GM19372 (cell line): ENCODE results near the gene SOAT2.

Source experiments
- ATAC-seq: cut with Tn5 transposase; IDR thresholded peaks from one replicate; pipeline ENCODE4 v1.9.1; 2021; ENCODE audit warnings: mild to moderate bottlenecking, low read depth, moderate library complexity; ENCODE audit not compliant: unreplicated experiment

Gene SOAT2, protein sequence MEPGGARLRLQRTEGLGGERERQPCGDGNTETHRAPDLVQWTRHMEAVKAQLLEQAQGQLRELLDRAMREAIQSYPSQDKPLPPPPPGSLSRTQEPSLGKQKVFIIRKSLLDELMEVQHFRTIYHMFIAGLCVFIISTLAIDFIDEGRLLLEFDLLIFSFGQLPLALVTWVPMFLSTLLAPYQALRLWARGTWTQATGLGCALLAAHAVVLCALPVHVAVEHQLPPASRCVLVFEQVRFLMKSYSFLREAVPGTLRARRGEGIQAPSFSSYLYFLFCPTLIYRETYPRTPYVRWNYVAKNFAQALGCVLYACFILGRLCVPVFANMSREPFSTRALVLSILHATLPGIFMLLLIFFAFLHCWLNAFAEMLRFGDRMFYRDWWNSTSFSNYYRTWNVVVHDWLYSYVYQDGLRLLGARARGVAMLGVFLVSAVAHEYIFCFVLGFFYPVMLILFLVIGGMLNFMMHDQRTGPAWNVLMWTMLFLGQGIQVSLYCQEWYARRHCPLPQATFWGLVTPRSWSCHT

GRCh38 chr12:53102883-53103807, at the start of gene SOAT2:
TSS of gene SOAT2 (plus strand) at chr12:53103486. CDS start at chr12:53103578, 92 bp downstream.
- no peak for ATAC-seq

GRCh38 chr12:53054112-53054878, 49.0 kb upstream of the SOAT2 start:
- ATAC-seq: peak; percentile 92

DNA sequence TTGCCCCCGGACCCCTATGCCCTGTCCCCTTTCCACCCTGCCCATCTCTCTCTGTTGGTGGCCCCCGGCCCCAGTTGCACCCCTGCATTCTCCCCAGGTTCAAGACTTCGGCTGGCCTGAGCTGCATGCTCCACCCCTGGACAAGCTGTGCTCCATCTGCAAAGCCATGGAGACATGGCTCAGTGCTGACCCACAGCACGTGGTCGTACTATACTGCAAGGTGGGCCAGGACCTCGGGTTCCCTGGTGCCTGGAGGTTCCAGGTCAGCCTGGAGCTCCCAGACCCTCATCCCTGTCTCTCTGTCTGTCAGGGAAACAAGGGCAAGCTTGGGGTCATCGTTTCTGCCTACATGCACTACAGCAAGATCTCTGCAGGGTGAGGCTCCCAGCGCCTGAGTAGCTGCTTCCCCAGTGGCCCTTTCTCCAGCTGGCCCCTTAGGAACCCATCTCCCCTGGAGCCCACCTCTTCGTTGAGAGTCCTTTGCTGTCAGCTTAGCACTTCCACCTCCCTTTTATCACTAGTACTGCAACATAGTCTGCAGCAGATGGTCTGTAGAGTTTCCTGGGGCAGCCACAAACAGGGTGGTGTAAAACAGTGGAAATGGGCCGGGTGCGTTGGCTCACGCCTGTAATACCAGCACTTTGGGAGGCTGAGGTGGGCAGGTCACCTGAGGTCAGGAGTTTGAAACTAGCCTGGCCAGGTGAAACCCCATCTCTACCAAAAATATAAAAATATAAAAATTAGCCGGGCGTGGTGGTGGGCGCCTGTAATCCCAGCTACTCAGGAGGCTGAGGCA, 47.6 kb upstream of the SOAT2 start:
- ATAC-seq: no peak

DNA sequence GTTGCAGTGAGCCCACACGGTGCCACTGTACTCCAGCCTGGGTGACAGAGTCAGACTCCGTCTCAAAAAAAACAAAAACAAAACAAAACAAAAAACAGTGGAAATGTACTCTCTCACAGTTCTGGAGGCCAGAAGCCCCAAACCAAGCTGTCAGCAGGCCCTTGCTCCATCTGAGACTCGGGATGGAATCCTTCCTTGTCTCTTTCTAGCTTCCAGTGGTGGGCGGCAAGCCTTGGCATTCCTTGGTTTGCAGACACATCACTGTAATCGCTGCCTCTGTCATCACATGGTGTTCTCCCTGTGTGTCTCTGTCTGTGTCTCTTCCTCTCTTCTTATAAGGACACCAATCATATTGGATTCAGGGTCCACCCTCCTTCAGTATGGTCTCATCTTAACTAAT, 47.0 kb upstream of the SOAT2 start:
- no peak for ATAC-seq

- no peak for ATAC-seq
Measured at GRCh38 chr12:53056901-53057300, 46.4 kb upstream of the SOAT2 start.

DNA sequence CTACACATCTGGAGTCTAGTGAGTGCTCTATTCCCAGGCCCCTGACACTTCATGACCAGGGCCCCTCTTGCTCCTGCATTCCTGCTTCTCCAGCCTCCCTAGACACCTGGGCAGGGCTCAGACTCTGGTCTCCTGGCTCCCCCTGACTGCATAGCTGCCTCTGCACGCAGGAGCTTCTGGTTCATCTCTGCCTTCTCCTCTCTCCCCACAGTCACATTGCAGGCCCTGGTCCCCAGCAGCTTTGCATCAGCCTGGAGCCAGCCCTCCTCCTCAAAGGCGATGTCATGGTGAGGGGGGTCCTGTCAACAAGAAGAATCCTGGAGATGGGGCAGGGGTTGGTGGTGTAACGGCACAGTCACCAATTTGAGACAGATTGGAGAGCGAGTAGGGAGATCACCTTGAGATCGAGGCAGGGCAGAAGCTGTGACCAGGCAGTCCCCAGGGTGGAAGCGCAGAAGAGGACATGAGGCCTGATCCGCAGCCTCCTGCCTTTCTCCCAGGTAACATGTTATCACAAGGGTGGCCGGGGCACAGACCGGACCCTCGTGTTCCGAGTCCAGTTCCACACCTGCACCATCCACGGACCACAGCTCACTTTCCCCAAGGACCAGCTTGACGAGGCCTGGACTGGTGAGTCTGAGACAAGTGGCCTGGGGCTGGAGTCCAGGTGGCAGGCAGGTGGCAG, 45.3 kb upstream of the SOAT2 start:
- ATAC-seq: no peak

DNA sequence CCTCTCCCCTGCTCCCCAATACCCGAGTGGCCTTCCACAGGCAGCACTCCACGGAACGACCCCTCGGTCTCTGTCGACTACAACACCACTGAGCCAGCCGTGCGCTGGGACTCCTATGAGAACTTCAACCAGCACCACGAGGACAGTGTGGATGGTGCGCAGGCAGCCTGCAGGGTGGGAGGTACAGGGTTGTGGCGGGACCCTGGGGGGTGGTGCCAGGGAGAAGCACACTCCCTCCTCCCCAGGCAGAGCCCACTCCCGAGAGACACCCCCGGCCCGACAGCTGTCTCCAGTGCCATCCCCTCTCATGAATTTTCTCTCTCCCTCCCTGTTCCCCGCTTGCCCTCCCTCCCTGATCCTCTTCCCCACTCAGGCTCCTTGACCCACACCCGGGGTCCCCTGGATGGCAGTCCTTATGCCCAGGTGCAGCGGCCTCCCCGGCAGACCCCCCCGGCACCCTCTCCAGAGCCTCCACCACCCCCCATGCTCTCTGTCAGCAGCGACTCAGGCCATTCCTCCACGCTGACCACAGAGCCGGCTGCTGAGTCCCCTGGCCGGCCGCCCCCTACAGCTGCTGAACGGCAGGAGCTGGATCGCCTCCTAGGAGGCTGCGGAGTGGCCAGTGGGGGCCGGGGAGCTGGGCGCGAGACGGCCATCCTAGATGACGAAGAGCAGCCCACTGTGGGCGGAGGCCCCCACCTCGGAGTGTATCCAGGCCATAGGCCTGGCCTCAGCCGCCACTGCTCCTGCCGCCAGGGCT, 44.4 kb upstream of the SOAT2 start:
- ATAC-seq: no peak

- ATAC-seq: no peak
Measured at GRCh38 chr12:53059434-53060063, 43.7 kb upstream of the SOAT2 start.

GRCh38 chr12:53060064-53060720, 43.1 kb upstream of the SOAT2 start:
- ATAC-seq: no peak

DNA sequence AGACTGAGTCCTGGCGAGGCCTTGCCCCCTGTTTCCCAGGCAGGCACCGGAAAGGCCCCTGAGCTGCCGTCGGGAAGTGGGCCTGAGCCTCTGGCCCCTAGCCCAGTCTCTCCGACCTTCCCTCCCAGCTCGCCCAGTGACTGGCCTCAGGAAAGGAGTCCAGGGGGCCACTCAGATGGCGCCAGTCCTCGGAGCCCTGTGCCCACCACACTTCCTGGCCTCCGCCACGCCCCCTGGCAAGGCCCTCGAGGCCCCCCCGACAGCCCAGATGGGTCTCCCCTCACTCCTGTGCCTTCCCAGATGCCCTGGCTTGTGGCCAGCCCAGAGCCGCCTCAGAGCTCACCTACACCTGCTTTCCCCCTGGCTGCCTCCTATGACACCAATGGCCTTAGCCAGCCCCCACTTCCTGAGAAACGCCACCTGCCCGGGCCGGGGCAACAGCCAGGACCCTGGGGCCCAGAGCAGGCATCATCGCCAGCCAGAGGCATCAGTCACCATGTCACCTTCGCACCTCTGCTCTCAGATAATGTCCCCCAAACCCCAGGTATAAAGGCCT, 42.5 kb upstream of the SOAT2 start:
- ATAC-seq: no peak

DNA sequence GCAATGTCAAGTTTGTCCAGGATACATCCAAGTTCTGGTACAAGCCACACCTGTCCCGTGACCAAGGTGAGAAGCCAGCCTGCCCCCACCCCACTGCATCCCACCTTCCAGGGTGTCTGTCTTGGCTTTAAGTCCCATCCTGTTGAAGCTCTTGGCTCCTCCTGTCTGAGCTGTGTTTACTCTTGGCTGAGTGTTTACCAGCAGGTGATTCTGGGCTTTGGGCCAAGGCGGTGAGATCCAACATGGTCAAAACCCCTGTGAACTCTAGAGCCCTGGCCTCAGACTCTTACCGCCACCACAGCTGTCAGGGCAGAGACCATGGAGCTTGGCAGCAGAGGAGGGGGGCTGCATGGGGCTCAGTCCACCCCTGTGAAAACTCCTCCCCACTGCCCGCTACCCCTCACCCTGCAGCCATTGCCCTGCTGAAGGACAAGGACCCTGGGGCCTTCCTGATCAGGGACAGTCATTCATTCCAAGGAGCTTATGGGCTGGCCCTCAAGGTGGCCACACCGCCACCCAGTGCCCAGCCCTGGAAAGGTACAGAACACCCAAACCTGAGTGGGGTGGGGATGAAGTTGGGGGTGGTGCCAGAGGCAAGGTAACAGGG, 41.8 kb upstream of the SOAT2 start:
- ATAC-seq: no peak

- no peak for ATAC-seq
Measured at GRCh38 chr12:53062011-53062961, 41.0 kb upstream of the SOAT2 start.

- no peak for ATAC-seq
Measured at GRCh38 chr12:53062977-53063707, 40.1 kb upstream of the SOAT2 start.

DNA sequence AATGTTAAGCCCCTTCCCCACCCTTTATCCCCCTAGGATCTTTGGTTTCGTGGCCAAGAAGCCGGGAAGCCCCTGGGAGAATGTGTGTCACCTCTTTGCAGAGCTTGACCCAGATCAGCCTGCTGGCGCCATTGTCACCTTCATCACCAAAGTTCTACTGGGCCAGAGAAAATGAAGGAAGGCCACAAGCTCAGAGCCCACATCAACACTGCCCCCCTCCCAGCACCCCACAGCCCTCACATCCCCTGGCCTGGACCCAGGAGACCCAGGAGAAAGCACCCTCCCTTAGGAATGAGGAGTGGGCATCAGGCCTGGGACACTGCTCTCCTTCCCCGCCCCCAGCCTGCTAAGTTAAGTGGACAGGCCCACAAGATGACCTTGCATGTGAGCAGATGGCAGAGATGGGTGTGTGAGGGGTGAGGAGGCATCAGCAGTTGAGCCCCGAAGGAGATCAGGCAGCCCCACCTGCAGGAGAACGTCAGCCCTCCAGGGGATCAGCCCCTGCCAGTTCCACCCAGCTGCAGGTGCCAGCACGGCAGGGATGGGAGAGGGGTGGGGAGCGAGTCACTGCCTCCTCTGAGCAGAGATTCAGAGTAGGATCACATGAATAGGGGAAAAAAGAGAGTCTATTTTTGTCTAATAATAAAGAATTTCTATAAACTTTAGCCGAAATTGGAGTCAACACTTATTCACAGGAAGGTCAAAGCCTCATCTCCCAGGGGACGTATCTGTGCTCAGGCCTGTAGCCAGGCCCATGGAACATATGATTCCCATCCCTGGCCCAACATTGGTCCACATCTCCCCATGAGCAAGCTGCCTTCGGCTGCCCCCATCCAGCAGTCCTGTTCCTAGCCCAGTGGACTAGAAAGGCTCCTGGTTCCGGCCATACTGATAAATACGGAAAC, 39.3 kb upstream of the SOAT2 start:
- no peak for ATAC-seq
